D721Med (cell line): Measurements from ENCODE around the gene DNAJB8.

ENCODE experiments used
- DNase-seq: peaks from one replicate; pipeline ENCODE4 v3.0.0; 2011; ENCODE audit warnings: low spot score; ENCODE audit not compliant: insufficient read length
- FAIRE-seq: peaks from 2 replicates; lab custom pipeline; 2011; peaks lifted over from hg19 to GRCh38; lab: Jason Lieb, UNC
- TF ChIP-seq, protein P1 (sequence below): IDR thresholded peaks from 2 replicates; pipeline ENCODE4 v1.5.1; 2012; ENCODE audit warnings: mild to moderate bottlenecking, control low read depth; ENCODE audit not compliant: insufficient read depth; ENCODE audit errors: missing control alignments

Gene DNAJB8

DNA sequence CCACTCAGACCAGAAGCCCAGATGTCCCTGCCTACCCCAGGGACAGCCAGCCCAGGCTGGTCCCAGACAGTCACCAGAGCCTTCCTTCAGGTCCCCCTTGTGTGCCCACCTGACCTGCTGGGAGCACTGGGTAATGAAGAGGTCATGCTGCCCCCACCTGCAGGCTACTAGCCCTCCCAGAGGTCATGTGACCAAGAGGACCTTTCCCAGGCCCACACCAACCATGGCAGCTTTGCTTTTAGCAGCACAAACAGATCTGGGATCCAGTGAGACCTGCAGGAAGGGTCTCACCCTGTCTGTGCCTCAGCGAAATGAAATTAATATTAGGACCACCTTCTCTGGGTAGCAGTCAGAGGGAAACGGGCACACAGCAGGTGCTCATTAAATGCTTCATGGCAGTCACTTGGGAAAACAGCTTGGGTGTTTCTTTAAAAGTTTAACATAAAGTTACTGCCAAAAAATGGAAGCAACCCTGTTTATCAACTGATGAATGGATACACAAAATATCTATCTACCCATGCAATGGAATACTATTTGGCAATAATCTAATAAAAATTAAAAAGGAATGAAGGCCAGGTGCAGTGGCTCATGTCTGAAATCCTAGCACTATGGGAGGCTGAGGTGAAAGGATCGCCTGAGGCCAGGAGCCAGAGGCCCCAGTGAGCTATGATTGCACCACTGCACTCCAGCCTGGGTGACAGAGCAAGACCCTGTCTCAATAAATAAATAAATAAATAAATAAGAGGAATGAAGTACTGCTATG is 43.7 kb downstream of the DNAJB8 start:
- FAIRE-seq: no peak

DNA sequence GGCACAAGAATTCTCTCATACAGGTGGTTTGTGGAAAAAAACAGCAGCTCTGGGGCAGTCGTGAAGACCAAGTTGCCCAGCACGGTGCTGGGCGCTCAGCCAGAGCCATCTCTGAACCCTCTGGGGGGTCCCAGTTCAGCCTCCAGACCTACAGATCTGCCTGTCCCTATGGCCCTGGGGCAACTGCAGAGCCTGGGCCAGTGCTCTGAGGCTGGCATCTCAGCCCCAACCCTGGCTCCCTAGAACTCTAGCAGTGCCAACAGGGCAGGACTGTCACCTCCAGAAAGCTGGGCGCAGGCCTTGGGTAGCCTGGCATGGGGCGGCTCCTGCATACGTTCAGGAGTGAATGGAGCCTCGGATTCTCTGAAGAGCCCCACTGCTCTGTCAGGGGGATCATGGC is 44.7 kb downstream of the DNAJB8 start:
- FAIRE-seq (no peak), DNase-seq (no peak)
- TF ChIP-seq, protein P1, sequence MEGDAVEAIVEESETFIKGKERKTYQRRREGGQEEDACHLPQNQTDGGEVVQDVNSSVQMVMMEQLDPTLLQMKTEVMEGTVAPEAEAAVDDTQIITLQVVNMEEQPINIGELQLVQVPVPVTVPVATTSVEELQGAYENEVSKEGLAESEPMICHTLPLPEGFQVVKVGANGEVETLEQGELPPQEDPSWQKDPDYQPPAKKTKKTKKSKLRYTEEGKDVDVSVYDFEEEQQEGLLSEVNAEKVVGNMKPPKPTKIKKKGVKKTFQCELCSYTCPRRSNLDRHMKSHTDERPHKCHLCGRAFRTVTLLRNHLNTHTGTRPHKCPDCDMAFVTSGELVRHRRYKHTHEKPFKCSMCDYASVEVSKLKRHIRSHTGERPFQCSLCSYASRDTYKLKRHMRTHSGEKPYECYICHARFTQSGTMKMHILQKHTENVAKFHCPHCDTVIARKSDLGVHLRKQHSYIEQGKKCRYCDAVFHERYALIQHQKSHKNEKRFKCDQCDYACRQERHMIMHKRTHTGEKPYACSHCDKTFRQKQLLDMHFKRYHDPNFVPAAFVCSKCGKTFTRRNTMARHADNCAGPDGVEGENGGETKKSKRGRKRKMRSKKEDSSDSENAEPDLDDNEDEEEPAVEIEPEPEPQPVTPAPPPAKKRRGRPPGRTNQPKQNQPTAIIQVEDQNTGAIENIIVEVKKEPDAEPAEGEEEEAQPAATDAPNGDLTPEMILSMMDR: no peak

More for the DNA sequence above, 43.7 kb downstream of the DNAJB8 start:
- TF ChIP-seq, protein P1: no peak
- DNase-seq: no peak

GRCh38 chr3:128421439-128421836 is 45.3 kb downstream of the DNAJB8 start:
- TF ChIP-seq, protein P1: no peak
- FAIRE-seq (no peak), DNase-seq (no peak)

GRCh38 chr3:128420720-128421438 is 45.8 kb downstream of the DNAJB8 start:
- DNase-seq (no peak), FAIRE-seq (no peak)
- TF ChIP-seq, protein P1: no peak

DNA sequence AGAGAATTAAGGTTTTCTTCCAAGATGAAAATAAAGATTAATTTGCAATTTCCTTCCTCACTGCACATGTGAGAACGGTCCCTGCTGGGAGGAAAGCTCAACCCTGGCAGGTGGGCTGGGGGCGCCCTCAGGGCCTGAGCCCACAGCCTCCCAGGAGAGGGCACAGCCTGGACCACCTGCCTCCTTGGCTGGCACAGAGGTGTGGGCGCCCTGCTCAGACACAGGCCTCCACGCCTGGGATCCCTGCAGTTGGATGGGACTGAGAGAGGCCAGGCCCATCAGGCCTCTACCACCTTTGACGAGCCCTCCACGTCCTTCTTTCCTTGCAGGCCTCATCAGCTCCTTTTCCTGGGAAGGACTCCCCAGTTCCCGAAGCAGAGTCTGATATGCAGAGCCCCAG is 46.4 kb downstream of the DNAJB8 start:
- TF ChIP-seq, protein P1: no peak
- DNase-seq (no peak), FAIRE-seq (no peak)

- TF ChIP-seq, protein P1: no peak
- DNase-seq (no peak), FAIRE-seq (no peak)
Observed at GRCh38 chr3:128419311-128419710, 47.4 kb downstream of the DNAJB8 start.

GRCh38 chr3:128418900-128419299 is 47.8 kb downstream of the DNAJB8 start:
- no peak for DNase-seq
- TF ChIP-seq, protein P1: no peak
- no peak for FAIRE-seq
